H1 (cell line): ENCODE data around the gene KLK6. TPM values are rescaled to one million over a fixed set of nuclear protein-coding genes. Genes with fewer than 3 reads are reported as not detected.
A peak's percentile ranks its signal among the peaks of the same experiment; 100 is the strongest.

Experiments
- BACH1 ChIP-seq: IDR thresholded peaks from 2 replicates; pipeline ENCODE4 v1.6.1; 2012; ENCODE audit warnings: low read length, improper control_type of control experiment
- BCL11A ChIP-seq, 2 experiments: IDR thresholded peaks; one replicate each; pipeline ENCODE4 v1.6.1; 2011; ENCODE audit warnings: low read depth in 2 of 2, low read length in 2 of 2, mild to moderate bottlenecking in 2 of 2
- CEBPB ChIP-seq: IDR thresholded peaks from 2 replicates; pipeline ENCODE4 v1.6.1; 2012; ENCODE audit warnings: low read depth, low read length
- CHD2 ChIP-seq: IDR thresholded peaks from 2 replicates; pipeline ENCODE4 v1.6.1; 2012; ENCODE audit warnings: low read length, improper control_type of control experiment
- CTBP2 ChIP-seq: IDR thresholded peaks from 2 replicates; pipeline ENCODE4 v1.7.0; 2011; ENCODE audit warnings: borderline replicate concordance, mild to moderate bottlenecking, moderate library complexity, mixed read lengths, low read length; ENCODE audit not compliant: insufficient read depth, insufficient read length
- EP300 ChIP-seq, 2 experiments: IDR thresholded peaks; 1 replicate in 1 of 2; 2 replicates in 1 of 2; pipeline ENCODE4 v1.6.1; 2011 to 2012; ENCODE audit warnings: low read depth in 2 of 2, low read length in 2 of 2, mild to moderate bottlenecking in 2 of 2, borderline replicate concordance in 1 of 2, inconsistent platforms in 1 of 2, moderate library complexity in 1 of 2
- GTF2F1 ChIP-seq: IDR thresholded peaks from 2 replicates; pipeline ENCODE4 v1.6.1; 2012; ENCODE audit warnings: low read depth, low read length, improper control_type of control experiment, borderline replicate concordance
- KDM1A ChIP-seq: fragments of 200-600, 300-600 bp; sonication (generic); IDR thresholded peaks from 2 replicates; pipeline ENCODE4 v1.7.1; 2016; ENCODE audit warnings: mild to moderate bottlenecking, low read length, borderline replicate concordance
- KDM5A ChIP-seq: fragments of 200-600 bp; IDR thresholded peaks from 2 replicates; pipeline ENCODE4 v1.7.1; 2012; ENCODE audit warnings: mild to moderate bottlenecking, low read length, inconsistent platforms, mixed read lengths
- MAFK ChIP-seq: IDR thresholded peaks from 2 replicates; pipeline ENCODE4 v1.6.1; 2012; ENCODE audit warnings: low read depth, mild to moderate bottlenecking, improper control_type of control experiment, low read length
- POU5F1 ChIP-seq: IDR thresholded peaks from 2 replicates; pipeline ENCODE4 v1.6.1; 2011; ENCODE audit warnings: low read depth, mild to moderate bottlenecking, low read length, moderate library complexity
- RXRA ChIP-seq: IDR thresholded peaks from 2 replicates; pipeline ENCODE4 v1.6.1; 2011; ENCODE audit warnings: low read depth, mild to moderate bottlenecking, low read length, moderate library complexity; ENCODE audit not compliant: insufficient read depth
- SRF ChIP-seq: IDR thresholded peaks from 2 replicates; pipeline ENCODE4 v1.6.1; 2011; ENCODE audit warnings: mild to moderate bottlenecking, low read depth, low read length, moderate library complexity
- TBP ChIP-seq: IDR thresholded peaks from 2 replicates; pipeline ENCODE4 v1.6.1; 2011; ENCODE audit warnings: low read depth, low read length, improper control_type of control experiment
- ZNF274 ChIP-seq: IDR thresholded peaks from 2 replicates; pipeline ENCODE4 v1.7.0; 2012; ENCODE audit warnings: low read length, borderline replicate concordance; ENCODE audit errors: extremely low read depth
- polyA plus RNA-seq, 7 experiments: library from polyadenylated mRNA; depleted of rRNA in 3 of 7; stranded (reverse) in 5 of 7; unstranded in 2 of 7; fragments of >200 nt in 5 of 7; fragments of 200-250 nt in 2 of 7; gene quantifications; 1 replicate in 5 of 7; 2 replicates in 1 of 7; 4 replicates in 1 of 7; pipeline versions ENCODE4 v1.2.1 to v1.2.3, GENCODE V29; 2011 to 2013; ENCODE audit warnings: missing spikeins in 2 of 7, mixed read lengths in 2 of 7
- total RNA-seq: library from RNA; stranded (reverse); fragmentation: NEBNext Ultra II Directional; extraction: Animal tissue kit (Norgen Biotek cat#: 25700); gene quantifications from 2 replicates; pipeline ENCODE4 v1.2.1, GENCODE V29; 2021
- TF ChIP-seq, protein P1 (sequence below), 3 experiments: IDR thresholded peaks; 1 replicate in 2 of 3; 2 replicates in 1 of 3; pipeline versions ENCODE4 v1.5.1 to v1.6.1; 2011; ENCODE audit warnings: low read length in 3 of 3, mild to moderate bottlenecking in 3 of 3, inconsistent platforms in 2 of 3, low read depth in 1 of 3, moderate library complexity in 1 of 3; ENCODE audit not compliant: insufficient read depth in 1 of 3; ENCODE audit errors: control extremely low read depth in 1 of 3
- TF ChIP-seq, protein P2 (sequence below): IDR thresholded peaks from 2 replicates; pipeline ENCODE4 v1.6.1; 2012; ENCODE audit warnings: inconsistent platforms
- TF ChIP-seq, protein P3 (sequence below): IDR thresholded peaks from 2 replicates; pipeline ENCODE4 v1.6.1; 2012; ENCODE audit warnings: low read length, inconsistent platforms

KLK6 gene
- total and polyA plus RNA-seq, 2 of the 8 experiments (the other 6 are each of a cell fraction or from before 2014, with no cell fraction given) = 0.69 to 3.2 TPM

- TF ChIP-seq, protein P1, sequence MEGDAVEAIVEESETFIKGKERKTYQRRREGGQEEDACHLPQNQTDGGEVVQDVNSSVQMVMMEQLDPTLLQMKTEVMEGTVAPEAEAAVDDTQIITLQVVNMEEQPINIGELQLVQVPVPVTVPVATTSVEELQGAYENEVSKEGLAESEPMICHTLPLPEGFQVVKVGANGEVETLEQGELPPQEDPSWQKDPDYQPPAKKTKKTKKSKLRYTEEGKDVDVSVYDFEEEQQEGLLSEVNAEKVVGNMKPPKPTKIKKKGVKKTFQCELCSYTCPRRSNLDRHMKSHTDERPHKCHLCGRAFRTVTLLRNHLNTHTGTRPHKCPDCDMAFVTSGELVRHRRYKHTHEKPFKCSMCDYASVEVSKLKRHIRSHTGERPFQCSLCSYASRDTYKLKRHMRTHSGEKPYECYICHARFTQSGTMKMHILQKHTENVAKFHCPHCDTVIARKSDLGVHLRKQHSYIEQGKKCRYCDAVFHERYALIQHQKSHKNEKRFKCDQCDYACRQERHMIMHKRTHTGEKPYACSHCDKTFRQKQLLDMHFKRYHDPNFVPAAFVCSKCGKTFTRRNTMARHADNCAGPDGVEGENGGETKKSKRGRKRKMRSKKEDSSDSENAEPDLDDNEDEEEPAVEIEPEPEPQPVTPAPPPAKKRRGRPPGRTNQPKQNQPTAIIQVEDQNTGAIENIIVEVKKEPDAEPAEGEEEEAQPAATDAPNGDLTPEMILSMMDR (IDR thresholded peaks at IDR 0.05; ENCODE audit: control extremely low read depth in 1 of 3, insufficient read depth in 1 of 3, low read depth in 1 of 3, low read length in 3 of 3) = peak; percentile 89 to 95 (median 92)
- TF ChIP-seq POU5F1 = no peak
- TF ChIP-seq, protein P2, sequence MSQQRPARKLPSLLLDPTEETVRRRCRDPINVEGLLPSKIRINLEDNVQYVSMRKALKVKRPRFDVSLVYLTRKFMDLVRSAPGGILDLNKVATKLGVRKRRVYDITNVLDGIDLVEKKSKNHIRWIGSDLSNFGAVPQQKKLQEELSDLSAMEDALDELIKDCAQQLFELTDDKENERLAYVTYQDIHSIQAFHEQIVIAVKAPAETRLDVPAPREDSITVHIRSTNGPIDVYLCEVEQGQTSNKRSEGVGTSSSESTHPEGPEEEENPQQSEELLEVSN = peak; percentile 65
- no peak for TF ChIP-seq KDM5A
- no peak for TF ChIP-seq CEBPB
- 0 out of 2 replicates have a peak, but pooled peaks have one; percentile 17 for TF ChIP-seq RXRA
- TF ChIP-seq TBP = no peak
- TF ChIP-seq ZNF274 = no peak
- no peak for TF ChIP-seq GTF2F1
- TF ChIP-seq KDM1A = no peak; the same call in 1 of the 2 replicates
- TF ChIP-seq EP300 (IDR thresholded peaks at IDR 0.05; ENCODE audit: borderline replicate concordance in 1 of 2, low read depth in 2 of 2, low read length in 2 of 2) = no peak
- TF ChIP-seq, protein P3, sequence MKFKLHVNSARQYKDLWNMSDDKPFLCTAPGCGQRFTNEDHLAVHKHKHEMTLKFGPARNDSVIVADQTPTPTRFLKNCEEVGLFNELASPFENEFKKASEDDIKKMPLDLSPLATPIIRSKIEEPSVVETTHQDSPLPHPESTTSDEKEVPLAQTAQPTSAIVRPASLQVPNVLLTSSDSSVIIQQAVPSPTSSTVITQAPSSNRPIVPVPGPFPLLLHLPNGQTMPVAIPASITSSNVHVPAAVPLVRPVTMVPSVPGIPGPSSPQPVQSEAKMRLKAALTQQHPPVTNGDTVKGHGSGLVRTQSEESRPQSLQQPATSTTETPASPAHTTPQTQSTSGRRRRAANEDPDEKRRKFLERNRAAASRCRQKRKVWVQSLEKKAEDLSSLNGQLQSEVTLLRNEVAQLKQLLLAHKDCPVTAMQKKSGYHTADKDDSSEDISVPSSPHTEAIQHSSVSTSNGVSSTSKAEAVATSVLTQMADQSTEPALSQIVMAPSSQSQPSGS = no peak; the same call in 1 of the 2 replicates
- TF ChIP-seq BCL11A (IDR thresholded peaks at IDR 0.05; ENCODE audit: low read depth in 2 of 2, low read length in 2 of 2) = no peak
- no peak for TF ChIP-seq BACH1
- TF ChIP-seq CHD2 = no peak
- TF ChIP-seq SRF = no peak
- no peak for TF ChIP-seq CTBP2
- no peak for TF ChIP-seq MAFK
Observed at GRCh38 chr19:51016798-51017683, 47.6 kb upstream of the KLK6 start (continued).
